H1 (cell line): ENCODE measurements around the gene MX1. TPM values are rescaled to one million over a fixed set of nuclear protein-coding genes. Genes with fewer than 3 reads are reported as not detected.

ENCODE experiments used
- CTCF ChIA-PET: fragments of 300-600 bp; sonication (Branson Sonifier 250); formaldehyde crosslinking; loops from one replicate; lab custom pipeline; 2021; ENCODE audit not compliant: partially characterized antibody; lab: Charles Lee
- POLR2A ChIA-PET: fragments of 300-600 bp; sonication (Branson Sonifier 250); formaldehyde crosslinking; loops from one replicate; lab custom pipeline; 2021; ENCODE audit warnings: inconsistent platforms; ENCODE audit not compliant: partially characterized antibody; lab: Charles Lee
- DNase-seq, 2 experiments: peaks; one replicate each; pipeline versions ENCODE4 v3.0.0 to v3.0.0-alpha.2; 2010 to 2022; ENCODE audit warnings: low spot score in 2 of 2, low read depth in 1 of 2, mixed read lengths in 1 of 2
- FAIRE-seq: peaks from 2 replicates; lab custom pipeline; 2011; peaks lifted over from hg19 to GRCh38; lab: Jason Lieb, UNC
- H2AFZ ChIP-seq: 2 replicates; pipeline ENCODE4 v1.8.1; 2012; ENCODE audit warnings: low read length, inconsistent platforms
- H2AK5ac ChIP-seq: 2 replicates; pipeline ENCODE4 v1.6.1; 2013; ENCODE audit warnings: low read depth, low read length
- H2BK120ac ChIP-seq: replicated peaks from 2 replicates; pipeline ENCODE3; 2013; ENCODE audit warnings: low read depth, low read length, inconsistent platforms
- H2BK12ac ChIP-seq: 2 replicates; pipeline ENCODE4 v1.6.1; 2013; ENCODE audit warnings: low read depth, low read length
- H2BK15ac ChIP-seq: 2 replicates; pipeline ENCODE4 v1.6.1; 2013; ENCODE audit warnings: low read length
- H2BK20ac ChIP-seq: 2 replicates; pipeline ENCODE4 v1.6.1; 2013; ENCODE audit warnings: low read length
- H2BK5ac ChIP-seq: 2 replicates; pipeline ENCODE4 v1.6.1; 2013; ENCODE audit warnings: low read depth, low read length
- H3K14ac ChIP-seq: 2 replicates; pipeline ENCODE4 v1.6.1; 2013; ENCODE audit warnings: inconsistent platforms; ENCODE audit not compliant: insufficient read length
- H3K18ac ChIP-seq: 2 replicates; pipeline ENCODE4 v1.6.1; 2013; ENCODE audit warnings: low read length; ENCODE audit errors: extremely low read depth
- H3K23ac ChIP-seq: 2 replicates; pipeline ENCODE4 v1.6.1; 2013; ENCODE audit warnings: inconsistent platforms; ENCODE audit not compliant: insufficient read length
- H3K23me2 ChIP-seq: 2 replicates; pipeline ENCODE4 v1.6.1; 2013; ENCODE audit warnings: low read depth, low read length
- H3K27ac ChIP-seq: 2 replicates; pipeline ENCODE4 v1.6.1; 2011; ENCODE audit warnings: low read depth, low read length, inconsistent platforms
- H3K27me3 ChIP-seq, 4 experiments: replicated peaks in 1 of 4; 1 replicate in 1 of 4; 2 replicates in 3 of 4; pipeline versions ENCODE4 v1.6.1 to v1.8.1; 2011 to 2013; ENCODE audit warnings: low read length in 3 of 4, mild to moderate bottlenecking in 3 of 4, inconsistent platforms in 2 of 4, mixed read lengths in 2 of 4, moderate library complexity in 1 of 4; ENCODE audit not compliant: control insufficient read depth in 3 of 4, insufficient read depth in 3 of 4; ENCODE audit errors: extremely low read depth in 1 of 4
- H3K36me3 ChIP-seq, 4 experiments: 2 replicates each; pipeline versions ENCODE4 v1.6.1 to v1.8.1; 2011 to 2013; ENCODE audit warnings: mild to moderate bottlenecking in 4 of 4, low read length in 3 of 4, moderate library complexity in 2 of 4, control low read depth in 1 of 4, inconsistent platforms in 1 of 4; ENCODE audit not compliant: insufficient read depth in 4 of 4, control insufficient read depth in 2 of 4
- H3K4ac ChIP-seq: replicated peaks from 2 replicates; pipeline ENCODE3; 2013; ENCODE audit warnings: low read length, low read depth, mixed read lengths, inconsistent platforms; ENCODE audit not compliant: insufficient read length
- H3K4me1 ChIP-seq, 4 experiments: replicated peaks in 1 of 4; 1 replicate in 1 of 4; 2 replicates in 3 of 4; pipeline versions ENCODE4 v1.6.1 to v1.8.1; 2011 to 2013; ENCODE audit warnings: low read length in 3 of 4, inconsistent platforms in 2 of 4, mixed read lengths in 1 of 4; ENCODE audit not compliant: insufficient read depth in 4 of 4, control insufficient read depth in 3 of 4
- H3K4me2 ChIP-seq, 2 experiments: 2 replicates each; pipeline versions ENCODE4 v1.6.1 to v1.8.1; 2011 to 2013; ENCODE audit warnings: low read depth in 2 of 2, low read length in 2 of 2, control low read depth in 1 of 2, inconsistent platforms in 1 of 2, mild to moderate bottlenecking in 1 of 2; ENCODE audit not compliant: insufficient read depth in 1 of 2
- H3K4me3 ChIP-seq, 4 experiments: fragments of 200-600, 300-600 bp in 1 of 4; sonication (generic), shearing (Covaris generic), sonication (Bioruptor Twin) in 1 of 4; 2 replicates each; pipeline versions ENCODE4 v1.5.1 to v1.8.1; 2011 to 2016; ENCODE audit warnings: low read length in 4 of 4, low read depth in 3 of 4, control low read depth in 2 of 4, inconsistent platforms in 2 of 4, mild to moderate bottlenecking in 2 of 4, mixed read lengths in 1 of 4, moderate library complexity in 1 of 4; ENCODE audit not compliant: insufficient read depth in 2 of 4; ENCODE audit errors: extremely low read depth in 1 of 4
- H3K56ac ChIP-seq: replicated peaks from 2 replicates; pipeline ENCODE3; 2013; ENCODE audit warnings: low read depth, mild to moderate bottlenecking, mixed read lengths, low read length, inconsistent platforms; ENCODE audit not compliant: insufficient read length
- H3K79me1 ChIP-seq: 2 replicates; pipeline ENCODE4 v1.6.1; 2013; ENCODE audit warnings: low read depth, low read length, control low read depth
- H3K79me2 ChIP-seq, 2 experiments: 2 replicates each; pipeline versions ENCODE4 v1.6.1 to v1.8.1; 2012 to 2013; ENCODE audit warnings: low read length in 2 of 2, mild to moderate bottlenecking in 2 of 2, inconsistent platforms in 1 of 2; ENCODE audit not compliant: insufficient read depth in 2 of 2, control insufficient read depth in 1 of 2
- H3K9ac ChIP-seq, 4 experiments: replicated peaks in 1 of 4; 1 replicate in 1 of 4; 2 replicates in 3 of 4; pipeline versions ENCODE4 v1.6.1 to v1.8.1; 2011 to 2013; ENCODE audit warnings: low read depth in 3 of 4, low read length in 3 of 4, control low read depth in 2 of 4, mild to moderate bottlenecking in 2 of 4, moderate library complexity in 2 of 4, inconsistent platforms in 1 of 4; ENCODE audit errors: extremely low read depth in 1 of 4
- H3K9me3 ChIP-seq, 2 experiments: 2 replicates each; pipeline versions ENCODE4 v1.6.1 to v1.8.1; 2012 to 2013; ENCODE audit warnings: mild to moderate bottlenecking in 2 of 2, moderate library complexity in 2 of 2, control low read depth in 1 of 2, inconsistent platforms in 1 of 2, low read depth in 1 of 2, low read length in 1 of 2, mixed read lengths in 1 of 2; ENCODE audit not compliant: insufficient read depth in 2 of 2
- H4K20me1 ChIP-seq, 2 experiments: replicated peaks in 1 of 2; 2 replicates each; pipeline versions ENCODE3 to v1.8.1; 2011 to 2013; ENCODE audit warnings: inconsistent platforms in 2 of 2, low read length in 2 of 2, mild to moderate bottlenecking in 1 of 2; ENCODE audit not compliant: insufficient read depth in 2 of 2, control insufficient read depth in 1 of 2
- H4K5ac ChIP-seq: 2 replicates; pipeline ENCODE4 v1.6.1; 2013; ENCODE audit warnings: low read length, low read depth, mixed read lengths, inconsistent platforms; ENCODE audit not compliant: insufficient read length
- H4K8ac ChIP-seq: 2 replicates; pipeline ENCODE4 v1.8.0; 2013; ENCODE audit warnings: mild to moderate bottlenecking, moderate library complexity, low read length, inconsistent platforms; ENCODE audit not compliant: insufficient read depth; ENCODE audit errors: extremely low read depth
- H4K91ac ChIP-seq: replicated peaks from 2 replicates; pipeline ENCODE3; 2013; ENCODE audit warnings: low read length, mixed read lengths, inconsistent platforms; ENCODE audit not compliant: insufficient read length
- CREB1 ChIP-seq: IDR thresholded peaks from 2 replicates; pipeline ENCODE4 v1.6.1; 2012; ENCODE audit warnings: inconsistent platforms
- KDM4A ChIP-seq: IDR thresholded peaks from one replicate; pipeline ENCODE4 v1.7.1; 2012; ENCODE audit warnings: low read depth, mild to moderate bottlenecking, moderate library complexity, low read length, inconsistent platforms; ENCODE audit not compliant: severe bottlenecking
- NRF1 ChIP-seq: IDR thresholded peaks from 2 replicates; pipeline ENCODE4 v1.6.1; 2011; ENCODE audit warnings: mild to moderate bottlenecking, low read depth, low read length, improper control_type of control experiment
- USF2 ChIP-seq: IDR thresholded peaks from 2 replicates; pipeline ENCODE4 v1.6.1; 2011; ENCODE audit warnings: low read length, improper control_type of control experiment
- WGBS, 2 experiments: shearing (Covaris generic) in 1 of 2; methylation state at CpG; one replicate each; pipeline versions ENCODE4 v1.1.6 to v1.1.7; 2013 to 2015; ENCODE audit warnings: low lambda C conversion rate in 2 of 2, mixed read lengths in 2 of 2, inconsistent platforms in 1 of 2, low coverage in 1 of 2, missing lambda C conversion rate in 1 of 2; ENCODE audit not compliant: insufficient replicate concordance in 2 of 2, insufficient coverage in 1 of 2, insufficient read length in 1 of 2; ENCODE audit errors: extremely low coverage in 1 of 2, missing lambda C conversion rate in 1 of 2; 5-methylcytosine and 5-hydroxymethylcytosine counted together
- polyA plus RNA-seq, 7 experiments: library from polyadenylated mRNA; depleted of rRNA in 3 of 7; stranded (reverse) in 5 of 7; unstranded in 2 of 7; fragments of >200 nt in 5 of 7; fragments of 200-250 nt in 2 of 7; gene quantifications; 1 replicate in 5 of 7; 2 replicates in 1 of 7; 4 replicates in 1 of 7; pipeline versions ENCODE4 v1.2.1 to v1.2.3, GENCODE V29; 2011 to 2013; ENCODE audit warnings: missing spikeins in 2 of 7, mixed read lengths in 2 of 7
- total RNA-seq: library from RNA; stranded (reverse); fragmentation: NEBNext Ultra II Directional; extraction: Animal tissue kit (Norgen Biotek cat#: 25700); gene quantifications from 2 replicates; pipeline ENCODE4 v1.2.1, GENCODE V29; 2021

MX1 gene
- total and polyA plus RNA-seq, 2 of the 8 experiments (the other 6 are each of a cell fraction or from before 2014, with no cell fraction given) = 3.8 to 5.7 TPM

DNA sequence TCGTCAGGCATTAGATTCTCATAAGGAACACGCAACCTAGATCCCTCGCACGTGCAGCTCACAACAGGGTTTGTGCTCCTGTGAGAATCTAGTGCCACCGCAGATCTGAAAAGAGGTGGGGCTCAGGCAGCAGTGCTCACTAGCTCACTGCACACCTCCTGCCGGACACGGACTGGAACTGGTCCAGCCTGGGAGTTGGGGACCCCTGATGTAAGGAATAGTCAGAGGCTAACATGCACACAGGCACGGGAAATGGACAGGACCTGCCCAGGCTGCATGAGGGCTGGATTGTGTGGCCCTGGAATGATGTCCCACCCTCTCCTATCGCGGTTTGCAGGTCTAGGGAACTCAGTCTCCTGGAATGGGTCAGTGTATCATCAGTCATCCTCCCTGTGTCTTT is 23.2 kb upstream of the MX1 start:
- H4K91ac ChIP-seq = no peak overlapping the region
- ChIA-PET CTCF (interaction anchor here (0.6 to 2.3 kb wide), 6 partner anchors 10 to 233 kb away, joined by 3 to 13 read pairs (median 4); no protein-coding TSS in a partner anchor), POLR2A (no interaction called here)
- no peak overlapping the region for H2BK120ac ChIP-seq
- WGBS, 2 experiments = 93% methylated on average over 10 of the region's 10 CpGs; no CpG with 5 or more reads in 1 of the 2 experiments
- H3K4ac ChIP-seq = no peak overlapping the region
- H3K79me1 ChIP-seq = no peaks in the 10 kb centered on the region
- H3K23me2 ChIP-seq = no peaks in the 10 kb centered on the region
- no peaks in the 10 kb centered on the region for H4K20me1 ChIP-seq
- H2BK15ac ChIP-seq = no peak overlapping the region
- no peak overlapping the region for H3K56ac ChIP-seq
- no peak overlapping the region for H3K23ac ChIP-seq
- H2AK5ac ChIP-seq = no peak overlapping the region
- H3K27ac ChIP-seq = no peak overlapping the region
- no peak overlapping the region for H2BK5ac ChIP-seq
- no peak overlapping the region for H3K4me3 ChIP-seq
- H3K27me3 ChIP-seq = no peaks in the 10 kb centered on the region
- no peak overlapping the region for H3K18ac ChIP-seq
- FAIRE-seq (no peak), DNase-seq (no peak)
- no peak overlapping the region for H2AFZ ChIP-seq
- H3K9ac ChIP-seq = no peak overlapping the region
- H2BK12ac ChIP-seq = no peak overlapping the region
- H4K8ac ChIP-seq = no peak overlapping the region
- H3K4me2 ChIP-seq = no peak overlapping the region
- TF ChIP-seq USF2 = no peak
- no peak for TF ChIP-seq CREB1
- no peak for TF ChIP-seq NRF1
- no peak for TF ChIP-seq KDM4A
- H3K79me2 ChIP-seq = no peaks in the 10 kb centered on the region
- no peak overlapping the region for H4K5ac ChIP-seq
- no peak overlapping the region for H2BK20ac ChIP-seq
- H3K14ac ChIP-seq = no peak overlapping the region
- no peaks in the 10 kb centered on the region for H3K9me3 ChIP-seq
- no peaks in the 10 kb centered on the region for H3K4me1 ChIP-seq
- H3K36me3 ChIP-seq = no peaks in the 10 kb centered on the region
